ENCODE measurements around the gene DHX30.

GRCh38 chr3:47888986-47889757, 86.2 kb downstream of the DHX30 start:
- TF ChIP-seq POLR2A (IDR thresholded peaks at IDR 0.05; ENCODE audit: low read depth, low read length) (no peak), PAX5 (IDR thresholded peaks at IDR 0.05; ENCODE audit: insufficient read depth, low read length, severe bottlenecking) (no peak)
